Progenitor cell of endocrine pancreas (in vitro differentiated cells): ENCODE results near the gene CPT1B. TPM values are rescaled to one million over a fixed set of nuclear protein-coding genes. Genes with fewer than 3 reads are reported as not detected.

Experiments
- DNase-seq: peaks from one replicate; pipeline ENCODE4 v3.0.0; 2021; ENCODE audit warnings: low spot score; ENCODE audit not compliant: unreplicated experiment
- H3K27ac Mint-ChIP-seq: 2 replicates; pipeline ENCODE4 v1.8.0; 2021; ENCODE audit warnings: mild to moderate bottlenecking, moderate library complexity, mixed read lengths
- H3K27me3 Mint-ChIP-seq: 2 replicates; pipeline ENCODE4 v1.8.0; 2021; ENCODE audit warnings: mixed read lengths
- H3K36me3 Mint-ChIP-seq: 2 replicates; pipeline ENCODE4 v1.8.0; 2022; ENCODE audit warnings: mixed read lengths; ENCODE audit not compliant: insufficient read depth
- H3K4me1 Mint-ChIP-seq: 2 replicates; pipeline ENCODE4 v1.8.0; 2021; ENCODE audit warnings: low read depth, mixed read lengths
- H3K4me3 Mint-ChIP-seq: 2 replicates; pipeline ENCODE4 v1.8.0; 2021; ENCODE audit warnings: low read depth, mild to moderate bottlenecking, moderate library complexity, mixed read lengths
- H3K9me3 Mint-ChIP-seq: 2 replicates; pipeline ENCODE4 v1.8.0; 2021; ENCODE audit warnings: low read depth, mixed read lengths
- total RNA-seq: library from RNA; stranded (reverse); gene quantifications from 2 replicates; pipeline ENCODE4 v1.2.1, GENCODE V29; 2021
- TF ChIP-seq, protein P1 (sequence below): fragments of 200-600 bp; sonication (generic); IDR thresholded peaks from one replicate; pipeline ENCODE4 v1.5.0; 2021; ENCODE audit warnings: antibody characterized with exemption, mild to moderate bottlenecking; ENCODE audit not compliant: unreplicated experiment

Gene CPT1B
- total RNA-seq, 1 donor from 2014 or later: 136 TPM

DNA sequence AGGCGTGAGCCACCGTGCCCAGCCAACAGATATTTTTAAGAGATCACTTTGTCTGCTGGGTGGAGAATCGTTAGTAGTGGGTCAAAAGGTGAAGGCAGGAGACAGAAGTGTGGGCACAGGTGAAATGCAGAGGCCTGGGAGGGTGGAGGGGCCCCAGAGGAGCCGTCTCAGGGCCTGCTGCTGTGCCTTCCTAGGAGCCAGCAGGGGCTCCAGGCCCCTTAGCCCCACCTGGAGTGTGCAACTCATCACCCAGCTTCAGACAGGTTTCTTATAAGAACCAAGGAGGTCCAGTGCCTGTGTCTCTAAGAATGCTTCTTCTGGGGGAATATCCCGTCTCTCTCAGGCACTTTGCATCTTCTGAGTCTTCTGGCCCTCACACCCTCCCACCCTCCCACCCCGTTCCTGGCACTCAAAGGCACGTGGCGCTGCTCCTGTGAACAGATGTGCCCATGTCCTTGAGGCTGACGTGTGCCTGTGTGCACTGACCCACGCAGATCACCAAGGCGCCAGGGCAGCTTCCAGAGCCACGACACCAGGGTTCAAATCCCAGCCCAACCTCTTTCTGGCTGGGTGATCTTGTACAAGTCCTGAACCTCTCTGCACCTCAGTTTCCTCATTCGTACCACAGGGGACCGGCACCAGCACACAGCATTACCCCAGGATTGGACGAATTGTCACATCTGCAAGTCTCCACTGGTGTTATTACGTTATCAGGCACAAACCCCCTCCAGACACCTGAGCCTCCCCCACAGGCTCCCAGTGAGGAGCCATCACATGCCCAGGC is 46.3 kb upstream of the CPT1B start:
- TF ChIP-seq, protein P1, sequence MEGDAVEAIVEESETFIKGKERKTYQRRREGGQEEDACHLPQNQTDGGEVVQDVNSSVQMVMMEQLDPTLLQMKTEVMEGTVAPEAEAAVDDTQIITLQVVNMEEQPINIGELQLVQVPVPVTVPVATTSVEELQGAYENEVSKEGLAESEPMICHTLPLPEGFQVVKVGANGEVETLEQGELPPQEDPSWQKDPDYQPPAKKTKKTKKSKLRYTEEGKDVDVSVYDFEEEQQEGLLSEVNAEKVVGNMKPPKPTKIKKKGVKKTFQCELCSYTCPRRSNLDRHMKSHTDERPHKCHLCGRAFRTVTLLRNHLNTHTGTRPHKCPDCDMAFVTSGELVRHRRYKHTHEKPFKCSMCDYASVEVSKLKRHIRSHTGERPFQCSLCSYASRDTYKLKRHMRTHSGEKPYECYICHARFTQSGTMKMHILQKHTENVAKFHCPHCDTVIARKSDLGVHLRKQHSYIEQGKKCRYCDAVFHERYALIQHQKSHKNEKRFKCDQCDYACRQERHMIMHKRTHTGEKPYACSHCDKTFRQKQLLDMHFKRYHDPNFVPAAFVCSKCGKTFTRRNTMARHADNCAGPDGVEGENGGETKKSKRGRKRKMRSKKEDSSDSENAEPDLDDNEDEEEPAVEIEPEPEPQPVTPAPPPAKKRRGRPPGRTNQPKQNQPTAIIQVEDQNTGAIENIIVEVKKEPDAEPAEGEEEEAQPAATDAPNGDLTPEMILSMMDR: no peak
- no peak for DNase-seq
- H3K27ac Mint-ChIP-seq: no peak overlapping the region

DNA sequence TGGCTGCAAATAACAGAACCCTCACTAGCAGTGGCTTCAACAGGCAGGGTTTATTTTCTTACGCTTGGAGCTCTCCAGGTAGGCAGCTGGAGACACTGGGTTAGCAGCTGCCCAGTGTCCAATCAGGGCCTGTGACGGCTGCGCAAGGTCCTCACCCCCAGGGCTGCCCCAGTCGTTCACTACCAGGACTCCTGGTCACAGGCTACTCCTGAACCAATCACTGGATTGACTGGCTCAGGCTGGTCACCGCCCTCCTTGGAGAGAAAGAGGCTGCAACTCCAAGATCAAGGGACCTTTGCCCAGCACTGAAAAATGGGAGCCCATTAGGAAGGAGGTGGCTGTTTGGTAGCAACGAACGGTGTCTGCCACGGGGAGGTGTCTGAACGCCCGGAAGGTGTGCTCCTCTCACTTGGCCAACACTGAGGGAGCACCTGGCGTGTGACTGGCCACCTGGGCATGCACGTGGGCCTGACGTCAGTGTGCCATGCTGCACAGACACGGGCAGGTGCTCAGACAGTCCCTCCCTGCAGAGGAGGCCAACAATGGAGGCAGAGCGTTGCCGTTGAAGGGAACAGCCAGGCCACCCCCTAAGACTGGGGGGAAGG is 44.6 kb upstream of the CPT1B start:
- TF ChIP-seq, protein P1: no peak
- H3K27ac Mint-ChIP-seq: peak overlapping the region; percentile 45
- no peaks in the 10 kb centered on the region for H3K9me3 Mint-ChIP-seq
- DNase-seq: no peak
- peaks cover 21% of the 10 kb centered on the region for H3K4me1 Mint-ChIP-seq
- H3K36me3 Mint-ChIP-seq: peaks cover 1% of the 10 kb centered on the region
- H3K27me3 Mint-ChIP-seq: peaks cover 21% of the 10 kb centered on the region
- no peak overlapping the region for H3K4me3 Mint-ChIP-seq

More for the DNA sequence above, 46.3 kb upstream of the CPT1B start:
- Mint-ChIP-seq H3K9me3 (no peaks in the 10 kb centered on the region), H3K4me3 (no peak overlapping the region), H3K27me3 (peaks cover 13% of the 10 kb centered on the region), H3K4me1 (peaks cover 29% of the 10 kb centered on the region), H3K36me3 (peaks cover 1% of the 10 kb centered on the region)

DNA sequence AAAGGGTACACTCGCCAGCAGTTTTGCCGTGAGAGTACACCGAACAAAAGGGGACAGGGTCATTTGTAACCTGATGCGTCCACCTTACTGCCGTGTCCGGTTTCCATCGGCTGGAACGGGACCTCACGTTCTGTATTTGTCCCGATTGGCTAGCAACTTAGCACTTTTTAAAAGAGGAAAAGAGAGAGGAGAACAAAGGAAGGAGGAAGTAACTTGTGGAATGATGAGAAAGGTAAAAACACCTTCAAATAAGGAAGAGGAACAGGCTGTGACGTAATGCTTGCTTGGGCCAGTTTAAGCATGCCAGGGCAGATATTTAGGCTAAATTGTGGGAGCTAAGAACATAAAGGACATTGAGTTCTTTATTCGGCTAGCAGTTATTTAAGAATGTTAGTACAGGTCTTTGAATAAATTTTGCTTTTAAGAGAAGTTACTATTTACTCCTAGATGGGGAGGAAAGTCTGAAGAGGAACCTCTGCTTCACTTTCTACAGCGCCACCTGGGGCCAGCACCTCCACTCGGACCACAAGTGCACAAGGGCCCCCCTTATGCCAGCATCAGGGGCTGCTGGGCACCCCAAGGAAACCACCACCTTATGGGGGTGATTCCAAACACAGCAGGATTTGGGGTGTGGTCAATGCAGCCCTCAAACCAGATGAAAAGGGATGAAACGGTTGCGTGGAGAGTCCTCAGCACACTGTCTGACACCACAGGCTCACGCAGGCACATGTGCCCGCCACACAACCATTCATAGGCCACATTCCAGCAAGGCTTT is 43.9 kb upstream of the CPT1B start:
- peak overlapping the region; percentile 34 for H3K27ac Mint-ChIP-seq
- peaks cover 21% of the 10 kb centered on the region for H3K4me1 Mint-ChIP-seq
- TF ChIP-seq, protein P1: peak; percentile 23

DNA sequence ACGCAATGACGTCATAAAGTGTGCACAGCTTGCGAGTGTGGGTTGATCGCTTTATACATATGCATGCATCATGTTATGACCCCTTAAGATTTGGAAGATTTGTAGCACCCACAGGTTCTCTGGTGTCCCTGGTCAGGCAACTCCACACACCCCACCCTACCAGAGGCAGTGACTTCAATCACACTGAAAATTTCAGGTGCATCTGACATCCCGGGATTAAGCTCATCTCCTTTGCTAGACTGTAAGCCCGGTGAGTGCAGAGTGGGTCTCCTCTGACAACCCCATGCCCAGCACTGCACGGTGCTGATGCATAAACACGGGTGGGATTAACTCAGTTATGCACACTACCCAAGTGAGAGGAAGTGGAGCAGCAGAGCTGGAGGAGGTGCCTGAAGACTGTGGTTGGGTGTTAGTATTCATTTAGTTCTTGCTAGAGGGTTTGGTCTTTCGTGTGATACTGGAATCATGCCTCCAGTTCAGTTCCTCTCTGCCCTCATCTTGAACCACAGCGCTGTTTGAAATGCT is 43.2 kb upstream of the CPT1B start:
- Mint-ChIP-seq H3K4me3 (peak overlapping the region; percentile 6), H3K4me1 (peaks cover 21% of the 10 kb centered on the region), H3K36me3 (peaks cover 1% of the 10 kb centered on the region), H3K27ac (peak overlapping the region; percentile 34), H3K27me3 (peaks cover 24% of the 10 kb centered on the region), H3K9me3 (no peaks in the 10 kb centered on the region)
- TF ChIP-seq, protein P1: no peak
- no peak for DNase-seq

More for the DNA sequence above, 43.9 kb upstream of the CPT1B start:
- Mint-ChIP-seq H3K27me3 (peaks cover 24% of the 10 kb centered on the region), H3K9me3 (no peaks in the 10 kb centered on the region), H3K4me3 (peak overlapping the region; percentile 6), H3K36me3 (peaks cover 1% of the 10 kb centered on the region)
- DNase-seq: no peak
